Esophagus (tissue), 2 donors: ENCODE measurements around the gene UBN2. TPM values are rescaled to one million over a fixed set of nuclear protein-coding genes. Genes with fewer than 3 reads are reported as not detected.

Experiments
- H3K27ac ChIP-seq, 2 donors: one replicate each; pipeline ENCODE4 v1.5.1; 2013; ENCODE audit warnings: low read depth in 2 of 2, mild to moderate bottlenecking in 2 of 2, inconsistent platforms in 1 of 2, low read length in 1 of 2, moderate library complexity in 1 of 2
- H3K27me3 ChIP-seq, 2 donors: one replicate each; pipeline ENCODE4 v1.6.1; 2013; ENCODE audit warnings: low read length in 2 of 2, control low read depth in 1 of 2, mild to moderate bottlenecking in 1 of 2; ENCODE audit not compliant: insufficient read depth in 2 of 2, control insufficient read depth in 1 of 2
- H3K36me3 ChIP-seq, 2 donors: one replicate each; pipeline ENCODE4 v1.6.1; 2013; ENCODE audit warnings: low read length in 1 of 2; ENCODE audit not compliant: control insufficient read depth in 2 of 2, insufficient read depth in 2 of 2
- H3K4me1 ChIP-seq, 2 donors: one replicate each; pipeline ENCODE4 v1.6.1; 2013; ENCODE audit warnings: low read length in 1 of 2; ENCODE audit not compliant: control insufficient read depth in 2 of 2, insufficient read depth in 2 of 2
- H3K4me3 ChIP-seq, 2 donors: one replicate each; pipeline ENCODE4 v1.5.1; 2013; ENCODE audit warnings: low read length in 2 of 2, mild to moderate bottlenecking in 2 of 2, low read depth in 1 of 2, moderate library complexity in 1 of 2
- H3K9me3 ChIP-seq, 2 donors: one replicate each; pipeline ENCODE4 v1.6.1; 2013; ENCODE audit warnings: mild to moderate bottlenecking in 2 of 2, low read depth in 1 of 2, low read length in 1 of 2, moderate library complexity in 1 of 2; ENCODE audit not compliant: control insufficient read depth in 2 of 2, insufficient read depth in 1 of 2
- WGBS, 2 donors: extraction: QIAGEN DNeasy Blood & Tissue Kit; methylation state at CpG; one replicate each; pipeline ENCODE4 v1.1.7; 2013; 5-methylcytosine and 5-hydroxymethylcytosine counted together
- polyA plus RNA-seq, 2 donors: library from polyadenylated mRNA; stranded (reverse); fragments of 200-250 nt; gene quantifications; one replicate each; pipeline ENCODE4 v1.2.3, GENCODE V29; 2013
- donor health status: healthy with polysubstance abuse.
- donor health status: Bipolar disorder and iron deficiency.

Gene UBN2
- polyA plus RNA-seq, 2 donors, result 1.4 to 3.0 TPM

GRCh38 chr7:139230023-139230422, 1.0 kb upstream of the UBN2 start:
- H3K4me3 ChIP-seq, result peak overlapping the region in 1 of 2 donors; percentile 89
- H3K4me1 ChIP-seq, result no peaks in the 10 kb centered on the region
- no peaks in the 10 kb centered on the region for H3K9me3 ChIP-seq
- H3K36me3 ChIP-seq, result no peaks in the 10 kb centered on the region
- WGBS, 2 donors, result 71 to 80% methylated on average over 8 of the region's 8 CpGs
- no peaks in the 10 kb centered on the region for H3K27me3 ChIP-seq
- no peak overlapping the region for H3K27ac ChIP-seq

DNA sequence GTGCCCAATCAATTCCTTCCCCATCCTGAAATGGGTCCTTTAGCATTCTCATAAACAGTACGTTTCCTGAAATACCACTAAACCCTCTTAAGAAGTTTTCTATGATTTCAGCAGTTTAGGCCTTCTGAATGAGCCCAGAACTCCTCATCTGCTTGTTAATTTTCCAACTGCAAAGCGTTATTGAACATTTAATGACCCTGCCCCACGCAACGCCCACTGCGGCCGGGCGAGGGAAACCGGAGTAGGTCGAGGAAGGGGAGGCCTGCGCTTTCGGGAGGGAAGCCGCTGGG, 608 bp upstream of the UBN2 start:
- H3K36me3 ChIP-seq, result no peaks in the 10 kb centered on the region
- no peaks in the 10 kb centered on the region for H3K27me3 ChIP-seq
- peak overlapping the region; percentile 89 to 100 for H3K4me3 ChIP-seq
- H3K27ac ChIP-seq, result peak overlapping the region; percentile 76 to 96
- WGBS, 2 donors, result 1 to 2% methylated on average over 12 of the region's 12 CpGs
- no peaks in the 10 kb centered on the region for H3K4me1 ChIP-seq
- H3K9me3 ChIP-seq, result no peaks in the 10 kb centered on the region

GRCh38 chr7:139231513-139232376, 708 bp downstream of the UBN2 start:
- Histone ChIP-seq H3K27me3 (no peaks in the 10 kb centered on the region), H3K9me3 (no peaks in the 10 kb centered on the region), H3K36me3 (no peaks in the 10 kb centered on the region), H3K27ac (peak overlapping the region; percentile 95 to 96), H3K4me1 (no peaks in the 10 kb centered on the region), H3K4me3 (peak overlapping the region; percentile 89 to 100)
- WGBS, 2 donors, result 1% methylated on average over 60 to 101 of the region's 101 CpGs

DNA sequence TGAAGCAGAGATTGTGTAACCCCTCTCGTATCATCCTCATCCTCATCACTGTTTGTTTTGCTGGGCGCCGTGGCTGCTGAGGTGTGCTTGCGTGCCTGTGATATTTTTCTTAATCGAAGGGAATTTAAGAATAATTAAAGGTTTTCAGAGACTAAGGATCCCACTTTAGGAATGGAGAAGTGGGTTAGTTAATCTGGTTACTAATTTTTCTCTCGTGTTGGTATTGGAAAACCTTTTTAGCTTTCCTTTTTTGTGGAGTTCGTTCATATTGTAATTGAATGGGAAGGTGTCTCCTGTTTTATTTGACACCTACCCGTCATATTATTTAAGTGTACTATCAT, 1.3 kb downstream of the UBN2 start:
- WGBS, 2 donors, result 3 to 4% methylated on average over 8 of the region's 8 CpGs
- H3K4me3 ChIP-seq, result peak overlapping the region; percentile 89 to 100
- peak overlapping the region in 1 of 2 donors; percentile 95 for H3K27ac ChIP-seq

GRCh38 chr7:139232904-139233303, 1.9 kb downstream of the UBN2 start:
- Histone ChIP-seq H3K27me3 (no peaks in the 10 kb centered on the region), H3K27ac (no peak overlapping the region), H3K4me1 (no peaks in the 10 kb centered on the region), H3K4me3 (no peak overlapping the region), H3K36me3 (peaks cover under 1 to 2% of the 10 kb centered on the region in 2 donors), H3K9me3 (no peaks in the 10 kb centered on the region)
- WGBS, 2 donors, result 24 to 28% methylated on average over 2 of the region's 2 CpGs

More for the DNA sequence above, 1.3 kb downstream of the UBN2 start:
- no peaks in the 10 kb centered on the region for H3K9me3 ChIP-seq
- no peaks in the 10 kb centered on the region for H3K27me3 ChIP-seq
- no peaks in the 10 kb centered on the region for H3K4me1 ChIP-seq
- no peaks in the 10 kb centered on the region for H3K36me3 ChIP-seq

- Histone ChIP-seq H3K36me3 (peaks cover 2 to 3% of the 10 kb centered on the region in 2 donors), H3K4me3 (no peak overlapping the region), H3K9me3 (no peaks in the 10 kb centered on the region), H3K4me1 (no peaks in the 10 kb centered on the region), H3K27me3 (no peaks in the 10 kb centered on the region), H3K27ac (no peak overlapping the region)
Observed at GRCh38 chr7:139241258-139241657, 10.2 kb downstream of the UBN2 start.

- 47 to 61% methylated on average over 1 of the region's 1 CpG for WGBS, 2 donors
- H3K27ac ChIP-seq, result peak overlapping the region; percentile 49 to 67
- no peak overlapping the region for H3K4me3 ChIP-seq
- H3K9me3 ChIP-seq, result no peaks in the 10 kb centered on the region
- no peaks in the 10 kb centered on the region for H3K4me1 ChIP-seq
- H3K36me3 ChIP-seq, result peaks cover 3% of the 10 kb centered on the region in 2 donors
- H3K27me3 ChIP-seq, result no peaks in the 10 kb centered on the region
Observed at GRCh38 chr7:139242741-139243281, 11.8 kb downstream of the UBN2 start.

- Histone ChIP-seq H3K27ac (no peak overlapping the region), H3K36me3 (peaks cover 0 to 9% of the 10 kb centered on the region in 2 donors), H3K4me3 (no peak overlapping the region), H3K4me1 (no peaks in the 10 kb centered on the region), H3K9me3 (no peaks in the 10 kb centered on the region), H3K27me3 (no peaks in the 10 kb centered on the region)
- 58 to 82% methylated on average over 1 of the region's 1 CpG for WGBS, 2 donors
Observed at GRCh38 chr7:139245401-139245800, 14.4 kb downstream of the UBN2 start.

GRCh38 chr7:139246494-139246893, 15.5 kb downstream of the UBN2 start:
- H3K36me3 ChIP-seq, result peaks cover 2 to 9% of the 10 kb centered on the region in 2 donors
- H3K27ac ChIP-seq, result no peak overlapping the region
- H3K4me1 ChIP-seq, result no peaks in the 10 kb centered on the region

DNA sequence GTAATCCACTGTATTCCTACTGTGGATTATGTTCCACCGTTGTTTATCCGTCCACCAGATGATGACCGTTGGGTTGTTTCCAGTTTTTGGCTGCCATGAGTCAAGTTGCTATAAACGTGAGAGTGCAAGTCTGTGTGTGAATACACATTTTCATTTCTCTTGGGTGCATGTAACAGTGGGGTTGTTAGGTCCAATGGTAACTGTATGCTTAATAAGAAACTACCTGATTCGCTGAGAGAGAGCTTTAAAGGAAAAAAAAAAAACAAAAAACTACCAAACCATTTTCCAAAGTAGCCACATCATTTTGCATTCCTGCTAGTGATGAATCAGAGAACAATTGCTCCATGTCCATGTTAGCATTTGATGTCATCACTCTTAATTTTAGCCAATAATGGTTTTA, 15.9 kb downstream of the UBN2 start:
- H3K27me3 ChIP-seq, result no peaks in the 10 kb centered on the region
- no peak overlapping the region for H3K27ac ChIP-seq
- no peaks in the 10 kb centered on the region for H3K9me3 ChIP-seq
- no peak overlapping the region for H3K4me3 ChIP-seq
- H3K36me3 ChIP-seq, result peaks cover 3 to 9% of the 10 kb centered on the region in 2 donors
- no peaks in the 10 kb centered on the region for H3K4me1 ChIP-seq
- 75 to 79% methylated on average over 5 of the region's 5 CpGs for WGBS, 2 donors

More at GRCh38 chr7:139246494-139246893, 15.5 kb downstream of the UBN2 start:
- WGBS, 2 donors, result 97% methylated on average over 5 of the region's 5 CpGs
- H3K27me3 ChIP-seq, result no peaks in the 10 kb centered on the region
- no peak overlapping the region for H3K4me3 ChIP-seq
- no peaks in the 10 kb centered on the region for H3K9me3 ChIP-seq
